ENCODE measurements around the gene LCN10.
"Not testable (repeated sequence)": the region's sequence is repeated elsewhere in the genome, so short reads cannot be mapped to it uniquely, and the experiment has no call there.

LCN10 gene

GRCh38 chr9:136742591-136743391, at the start of gene LCN10:
Gene LCN10, minus strand, starts transcription at chr9:136742940. Its CDS starts 37 bp downstream, at chr9:136742903.
- no peak for DNase-seq

GRCh38 chr9:136791516-136792276, 49.0 kb upstream of the LCN10 start:
- DNase-seq, result peak; percentile 69

DNA sequence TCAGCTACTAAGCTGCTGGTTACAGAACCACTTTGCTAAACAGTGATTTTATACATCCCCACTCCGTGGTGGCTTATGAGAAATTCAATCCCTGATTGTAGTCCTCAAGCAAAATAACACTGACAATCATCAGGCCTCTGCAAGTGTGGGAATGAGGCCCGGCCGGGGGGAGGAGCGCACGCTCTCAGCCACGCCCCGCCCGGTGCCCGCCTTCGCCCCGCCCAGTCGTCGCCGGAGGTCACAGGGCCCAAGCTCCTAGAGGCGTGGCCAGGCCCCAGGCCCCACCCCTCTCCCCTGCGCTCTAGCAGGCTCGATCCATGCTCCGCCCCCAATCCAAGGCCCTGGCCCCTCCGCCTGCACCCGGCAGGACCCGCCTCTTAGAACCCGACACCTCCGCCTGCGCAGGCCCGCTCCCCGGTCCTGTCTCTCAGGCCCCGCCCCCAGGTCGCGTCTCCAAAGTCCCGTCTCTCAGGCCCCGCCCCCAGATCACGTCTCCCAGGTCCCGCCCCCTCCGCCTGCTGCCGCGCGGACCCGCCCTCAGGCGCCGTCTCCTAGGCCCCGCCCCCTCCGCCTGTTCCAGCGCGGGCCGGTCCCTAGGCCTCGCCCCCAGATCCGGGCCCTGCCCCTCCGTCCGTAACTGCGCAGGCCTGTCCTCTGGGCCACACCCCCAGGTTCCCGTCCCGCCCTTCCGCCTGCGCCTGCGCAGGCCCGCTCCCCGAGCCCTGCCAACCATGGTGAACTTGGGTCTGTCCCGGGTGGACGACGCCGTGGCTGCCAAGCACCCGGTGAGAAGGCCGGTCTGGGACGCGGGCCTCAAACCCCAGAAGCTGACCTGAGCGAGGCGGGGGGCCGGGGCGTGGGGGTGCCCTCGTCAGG, 48.1 kb upstream of the LCN10 start, which contains the start of gene TMEM141:
Gene TMEM141 (plus strand): TSS at position 705 of the 876 bp plus-strand sequence. CDS start 27 bp downstream, at position 732.
- DNase-seq, result peak; percentile 100

- no peak for DNase-seq
These were observed 46.8 kb upstream of the LCN10 start for GRCh38 chr9:136789523-136789937.

DNA sequence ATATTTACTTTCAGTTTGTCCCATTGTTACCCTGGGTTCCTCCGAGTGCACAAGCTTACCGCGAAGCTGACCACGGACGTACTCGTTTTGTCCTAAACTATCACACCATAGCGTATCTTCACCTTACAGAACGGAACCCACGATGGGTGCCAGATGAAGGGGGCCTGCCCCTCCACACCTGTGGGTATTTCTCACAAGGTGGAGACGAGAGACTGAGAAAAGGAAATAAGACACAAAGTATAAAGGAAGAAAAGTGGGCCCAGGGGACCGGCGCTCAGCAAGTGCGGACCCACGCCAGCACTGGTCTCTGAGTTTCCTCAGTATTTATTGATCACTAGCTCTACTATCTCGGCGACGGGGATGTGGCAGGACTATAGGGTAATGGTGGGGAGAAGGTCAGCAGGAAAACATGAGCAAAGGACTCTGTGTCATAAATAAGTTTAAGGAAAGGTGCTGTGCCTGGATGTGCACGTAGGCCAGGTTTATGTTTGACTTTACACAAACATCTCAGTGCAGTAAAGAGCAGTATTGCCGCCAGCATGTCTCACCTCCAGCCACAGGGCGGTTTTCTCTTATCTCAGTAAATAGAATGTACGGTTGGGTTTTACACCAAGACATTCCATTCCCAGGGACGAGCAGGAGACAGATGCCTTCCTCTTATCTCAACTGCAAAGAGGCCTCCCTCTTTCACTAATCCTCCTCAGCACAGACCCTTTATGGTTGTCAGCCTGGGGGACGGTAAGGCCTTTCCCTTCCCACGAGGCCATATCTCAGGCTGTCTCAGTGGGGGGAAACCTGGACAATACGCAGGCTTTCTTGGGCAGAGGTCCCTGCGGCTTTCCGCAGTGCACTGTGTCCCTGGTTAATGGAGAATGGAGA, 46.1 kb upstream of the LCN10 start:
- DNase-seq, result not testable (repeated sequence)

DNA sequence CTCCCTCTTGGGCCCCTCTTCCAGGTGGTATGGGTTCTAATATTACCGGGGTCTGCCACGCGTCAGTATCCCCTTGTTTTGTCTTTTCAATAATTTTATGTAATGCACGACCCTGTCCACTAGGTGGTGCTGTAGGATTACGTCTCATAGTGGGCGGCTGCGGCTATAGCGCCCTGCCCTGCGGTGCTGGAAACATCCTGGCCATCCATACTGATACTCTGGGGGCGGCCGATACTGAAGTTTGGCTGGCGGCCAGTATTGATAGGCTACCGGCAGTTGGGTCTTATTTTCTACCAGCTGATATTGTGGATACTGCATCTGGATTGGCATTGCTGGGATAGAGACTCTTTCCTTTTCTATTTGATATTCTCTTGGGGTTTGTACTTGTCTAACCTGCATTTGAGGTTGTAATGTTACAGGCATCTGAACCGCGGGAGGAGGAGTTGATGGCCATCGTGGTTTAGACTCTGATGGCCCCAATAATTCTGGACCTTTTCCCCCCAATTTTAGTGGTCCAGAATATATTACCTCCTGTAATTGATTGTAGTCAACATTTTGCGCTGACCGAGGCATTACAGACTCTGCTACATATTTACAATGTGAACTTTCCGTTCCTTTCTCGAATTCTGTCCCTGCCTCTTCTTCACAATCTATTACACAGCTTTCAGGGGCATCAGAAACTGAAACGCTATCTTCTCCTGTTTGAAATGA, 45.1 kb upstream of the LCN10 start:
- DNase-seq, result peak; percentile 86

- not testable (repeated sequence) for DNase-seq
These were observed 44.2 kb upstream of the LCN10 start for GRCh38 chr9:136786983-136787382.

DNA sequence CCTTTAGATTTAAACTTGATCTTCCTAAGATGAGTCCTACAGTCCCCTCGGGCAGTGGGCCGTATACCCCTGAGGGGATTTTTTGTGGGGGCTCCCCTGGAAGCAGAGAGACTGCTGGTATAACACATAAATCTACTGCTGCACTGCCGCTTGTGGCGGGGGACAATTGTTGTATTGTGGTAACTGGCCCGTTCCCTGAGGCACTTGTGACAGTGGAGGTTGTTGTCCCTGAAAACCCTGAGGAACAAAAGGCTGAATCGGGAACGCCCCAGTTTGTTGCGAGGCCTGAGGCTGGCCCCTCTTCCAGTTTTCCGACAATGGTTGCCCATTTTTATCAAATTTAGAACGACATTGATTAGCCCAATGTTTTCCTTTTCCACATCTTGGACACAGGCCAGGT, 43.7 kb upstream of the LCN10 start:
- no peak for DNase-seq

DNA sequence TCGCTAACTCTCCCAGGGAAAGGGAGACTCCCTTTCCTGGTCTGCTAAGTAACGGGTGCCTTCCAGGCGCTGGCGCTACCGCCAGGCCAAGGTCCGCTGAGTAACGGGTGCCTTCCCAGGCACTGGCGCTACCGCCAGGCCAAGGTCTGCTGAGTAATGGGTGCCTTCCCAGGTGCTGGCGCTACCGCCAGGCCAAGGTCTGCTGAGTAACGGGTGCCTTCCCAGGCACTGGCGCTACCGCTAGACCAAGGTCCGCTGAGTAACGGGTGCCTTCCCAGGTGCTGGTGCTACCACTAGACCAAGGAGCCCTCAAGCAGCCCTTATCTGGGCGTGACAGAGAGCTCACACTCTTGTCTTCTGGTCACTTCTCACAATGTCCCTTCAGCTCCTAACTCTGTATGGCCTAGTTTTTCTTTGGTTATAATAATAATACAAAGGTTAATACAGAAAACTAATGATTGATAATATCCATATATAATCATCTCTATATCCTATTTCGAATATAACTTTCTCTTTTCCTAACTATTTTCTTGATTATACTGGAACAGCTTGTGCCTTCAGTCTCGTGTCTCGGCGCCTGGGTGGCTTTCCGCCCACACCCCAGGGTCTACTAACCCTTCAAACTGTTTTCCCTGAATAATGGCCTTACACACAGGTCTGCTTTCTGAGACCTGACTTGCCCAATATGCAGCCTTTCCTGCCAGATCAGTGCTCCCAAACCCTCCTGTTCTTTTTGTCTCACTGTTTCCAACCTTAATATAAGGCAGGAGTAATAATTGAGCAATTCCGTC, 43.0 kb upstream of the LCN10 start:
- DNase-seq, result not testable (repeated sequence)

- no peak for DNase-seq
These were observed 42.2 kb upstream of the LCN10 start for GRCh38 chr9:136784997-136785361.

GRCh38 chr9:136784249-136784996, 41.7 kb upstream of the LCN10 start:
- DNase-seq, result peak; percentile 60

DNA sequence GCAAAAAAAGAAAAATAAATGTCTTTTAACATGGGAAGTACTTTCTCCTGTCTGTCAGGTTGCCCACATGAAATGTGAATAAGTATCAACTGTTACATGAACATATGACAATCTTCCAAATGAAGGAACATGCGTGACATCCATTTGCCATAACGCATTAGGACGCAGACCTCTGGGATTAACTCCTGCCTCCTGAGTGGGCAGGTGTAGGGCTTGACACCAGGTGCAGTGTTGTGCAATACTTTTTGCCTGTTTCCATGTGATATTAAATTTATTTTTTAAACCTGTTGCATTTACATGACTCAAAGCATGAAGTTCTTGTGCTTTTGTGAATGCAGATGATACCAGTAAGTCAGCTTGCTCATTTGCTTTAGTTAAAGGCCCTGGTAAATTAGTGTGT, 39.7 kb upstream of the LCN10 start:
- DNase-seq, result peak; percentile 85

DNA sequence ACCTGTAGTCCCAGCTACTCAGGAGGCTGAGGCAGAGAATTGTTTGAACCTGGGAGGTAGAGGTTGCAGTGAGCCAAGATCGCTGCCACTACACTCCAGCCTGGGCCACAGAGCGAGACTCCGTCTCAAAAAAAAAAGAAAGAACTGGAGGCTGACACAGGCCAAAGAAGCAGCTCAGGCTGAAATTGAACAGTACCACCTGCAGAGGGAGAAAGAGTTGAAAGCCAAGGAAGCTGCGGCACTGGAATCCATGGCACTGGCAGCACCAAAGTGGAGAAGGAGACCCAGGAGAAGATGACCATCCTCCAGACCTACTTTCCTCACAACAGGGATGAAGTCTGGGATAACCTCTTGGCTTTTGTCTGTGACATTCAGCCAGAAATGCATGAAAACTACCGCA, 37.1 kb upstream of the LCN10 start:
- DNase-seq, result peak; percentile 23

GRCh38 chr9:136777359-136777758, 34.6 kb upstream of the LCN10 start:
- no peak for DNase-seq

DNA sequence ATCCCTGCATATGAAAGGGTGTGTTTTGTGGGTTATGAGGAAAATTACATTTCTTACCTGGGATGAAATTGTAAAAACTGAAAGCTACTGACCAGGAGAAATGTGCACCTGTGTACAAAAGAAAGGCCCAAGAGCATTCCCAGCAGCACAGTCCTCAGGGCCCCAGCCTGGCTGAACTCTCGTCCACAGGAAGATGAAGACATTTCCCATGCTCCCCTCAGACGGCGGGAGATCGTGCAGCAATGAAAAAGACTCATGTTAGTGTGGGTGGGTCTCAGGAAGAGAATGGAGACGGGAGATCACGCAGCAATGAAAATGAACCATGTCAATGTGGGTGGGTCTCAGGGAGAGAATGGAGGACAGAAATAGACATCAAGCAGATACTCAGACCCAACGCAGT, 34.2 kb upstream of the LCN10 start:
- no peak for DNase-seq

DNA sequence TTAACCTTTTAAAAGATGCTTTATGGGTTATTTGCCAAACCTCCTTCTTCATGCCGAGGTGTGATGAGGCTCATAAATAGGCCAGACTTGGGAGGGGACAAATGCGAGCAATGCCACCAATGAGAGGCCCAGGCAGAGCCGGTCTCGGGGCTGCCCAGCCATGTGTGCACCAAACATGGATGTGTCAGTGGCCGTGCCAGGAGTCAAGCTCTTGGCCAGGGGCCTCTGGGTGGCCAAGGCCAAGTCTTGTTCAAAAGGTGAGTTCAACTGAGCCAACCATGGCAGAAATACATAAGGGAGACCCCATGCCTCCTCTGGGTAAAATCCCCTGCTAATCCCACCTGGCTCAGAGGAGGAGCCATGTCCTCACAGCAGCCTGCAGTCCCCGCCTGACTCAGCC, 32.5 kb upstream of the LCN10 start:
- DNase-seq, result no peak

GRCh38 chr9:136774416-136775045, 31.8 kb upstream of the LCN10 start:
- no peak for DNase-seq

DNA sequence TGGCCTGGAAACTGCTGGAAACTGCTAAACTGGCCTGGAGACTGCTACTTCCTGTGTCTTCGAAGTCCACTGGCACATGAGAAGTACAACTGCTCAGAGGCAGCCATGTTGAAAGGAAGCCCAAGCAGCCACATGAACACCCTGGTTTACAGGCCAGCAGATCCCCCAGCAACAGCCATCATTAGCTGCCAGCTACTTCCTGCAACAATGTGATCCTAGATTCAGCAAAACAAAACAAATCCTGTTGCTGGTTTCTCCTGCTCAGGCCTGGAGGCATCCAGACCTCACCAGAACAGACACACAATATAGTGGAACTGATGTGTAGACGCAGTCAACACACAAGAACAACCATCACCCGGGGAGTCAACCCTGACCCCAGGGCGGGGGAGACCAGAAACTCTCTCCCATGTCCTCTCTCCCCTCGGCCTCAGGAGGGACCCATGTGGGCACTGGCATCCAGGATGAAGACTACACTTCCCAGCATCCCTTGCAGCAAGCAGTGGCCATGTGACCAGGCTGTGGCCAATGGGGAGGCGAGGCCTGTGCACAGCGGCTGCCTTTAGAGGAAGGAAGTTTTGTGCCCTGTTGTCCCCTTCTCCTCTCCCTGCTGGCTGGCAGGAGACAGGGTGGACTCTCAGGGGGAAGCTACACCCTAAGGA, 30.8 kb upstream of the LCN10 start:
- peak; percentile 31 for DNase-seq

Measured in NCI-H2171 treated with DMSO at 0.1 percent for 48 hours (cell line).